Body of pancreas (tissue), 4 donors: ENCODE data around the gene ETFA.

Experiments used
- POLR2A ChIP-seq, 3 donors: fragments of 450-650 bp; IDR thresholded peaks; one replicate each; pipeline ENCODE4 v1.6.1; 2016; ENCODE audit warnings: antibody characterized with exemption in 3 of 3, mild to moderate bottlenecking in 2 of 3
- TF ChIP-seq, protein P1 (sequence below), 7 experiments: fragments of 450-650 bp in 4 of 7; fragments of 200-600 bp in 3 of 7; sonication (generic) in 3 of 7; IDR thresholded peaks; one replicate each; pipeline ENCODE4 v1.5.1; 2016 to 2019; ENCODE audit warnings: antibody characterized with exemption in 7 of 7

GRCh38 chr15:76251717-76252116 is 59.6 kb downstream of the ETFA start:
- TF ChIP-seq, protein P1, sequence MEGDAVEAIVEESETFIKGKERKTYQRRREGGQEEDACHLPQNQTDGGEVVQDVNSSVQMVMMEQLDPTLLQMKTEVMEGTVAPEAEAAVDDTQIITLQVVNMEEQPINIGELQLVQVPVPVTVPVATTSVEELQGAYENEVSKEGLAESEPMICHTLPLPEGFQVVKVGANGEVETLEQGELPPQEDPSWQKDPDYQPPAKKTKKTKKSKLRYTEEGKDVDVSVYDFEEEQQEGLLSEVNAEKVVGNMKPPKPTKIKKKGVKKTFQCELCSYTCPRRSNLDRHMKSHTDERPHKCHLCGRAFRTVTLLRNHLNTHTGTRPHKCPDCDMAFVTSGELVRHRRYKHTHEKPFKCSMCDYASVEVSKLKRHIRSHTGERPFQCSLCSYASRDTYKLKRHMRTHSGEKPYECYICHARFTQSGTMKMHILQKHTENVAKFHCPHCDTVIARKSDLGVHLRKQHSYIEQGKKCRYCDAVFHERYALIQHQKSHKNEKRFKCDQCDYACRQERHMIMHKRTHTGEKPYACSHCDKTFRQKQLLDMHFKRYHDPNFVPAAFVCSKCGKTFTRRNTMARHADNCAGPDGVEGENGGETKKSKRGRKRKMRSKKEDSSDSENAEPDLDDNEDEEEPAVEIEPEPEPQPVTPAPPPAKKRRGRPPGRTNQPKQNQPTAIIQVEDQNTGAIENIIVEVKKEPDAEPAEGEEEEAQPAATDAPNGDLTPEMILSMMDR (IDR thresholded peaks at IDR 0.05): no peak
- no peak for TF ChIP-seq POLR2A (IDR thresholded peaks at IDR 0.05)
